GM12891 (cell line): Measurements from ENCODE around the gene ATP8A2.

Source experiments
- DNase-seq: peaks from one replicate; pipeline ENCODE4 v3.0.0; 2011; ENCODE audit warnings: low spot score; ENCODE audit not compliant: insufficient read length
- FAIRE-seq: peaks from 2 replicates; lab custom pipeline; 2011; peaks lifted over from hg19 to GRCh38; lab: Jason Lieb, UNC
- PAX5 ChIP-seq: IDR thresholded peaks from 2 replicates; pipeline ENCODE4 v1.6.1; 2011; ENCODE audit warnings: low read length, moderate library complexity, mild to moderate bottlenecking; ENCODE audit not compliant: insufficient read depth, severe bottlenecking
- POLR2A ChIP-seq: IDR thresholded peaks from 2 replicates; pipeline ENCODE4 v1.6.1; 2011; ENCODE audit warnings: low read depth, low read length, control low read depth
- POLR2AphosphoS5 ChIP-seq: IDR thresholded peaks from 2 replicates; pipeline ENCODE4 v1.6.1; 2011; ENCODE audit warnings: low read depth, low read length, control low read depth
- POU2F2 ChIP-seq: IDR thresholded peaks from 2 replicates; pipeline ENCODE4 v1.6.1; 2011; ENCODE audit warnings: low read depth, mild to moderate bottlenecking, control low read depth, low read length, moderate library complexity
- SPI1 ChIP-seq: IDR thresholded peaks from 2 replicates; pipeline ENCODE4 v1.6.1; 2011; ENCODE audit warnings: low read depth, low read length, control low read depth
- TAF1 ChIP-seq: IDR thresholded peaks from 2 replicates; pipeline ENCODE4 v1.6.1; 2011; ENCODE audit warnings: low read depth, low read length, control low read depth

The ATP8A2 gene

DNA sequence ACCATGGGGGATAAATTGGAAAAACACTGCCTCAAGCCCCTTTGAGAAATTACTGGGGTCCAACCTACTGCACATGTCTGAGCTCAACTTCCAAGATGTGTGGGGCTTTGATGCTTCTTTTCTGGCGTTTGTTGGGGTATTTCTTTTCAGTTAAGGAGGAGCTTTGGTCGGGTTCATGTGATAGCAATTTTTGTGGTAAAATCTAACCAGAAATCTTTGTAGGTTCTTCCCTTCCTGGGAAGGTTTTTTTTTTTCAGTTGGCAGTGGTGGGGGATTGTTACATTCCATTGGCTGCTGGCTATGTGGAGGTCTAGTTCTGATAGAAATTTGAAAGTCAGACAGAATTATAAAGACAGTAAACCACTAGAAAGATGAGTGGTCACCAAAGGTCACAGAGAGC lies 327.8 kb downstream of the ATP8A2 start:
- FAIRE-seq (no peak), DNase-seq (no peak)
- TF ChIP-seq SPI1, result no peak
- no peak for TF ChIP-seq POLR2A
- no peak for TF ChIP-seq POU2F2
- no peak for TF ChIP-seq POLR2AphosphoS5
- no peak for TF ChIP-seq TAF1

DNA sequence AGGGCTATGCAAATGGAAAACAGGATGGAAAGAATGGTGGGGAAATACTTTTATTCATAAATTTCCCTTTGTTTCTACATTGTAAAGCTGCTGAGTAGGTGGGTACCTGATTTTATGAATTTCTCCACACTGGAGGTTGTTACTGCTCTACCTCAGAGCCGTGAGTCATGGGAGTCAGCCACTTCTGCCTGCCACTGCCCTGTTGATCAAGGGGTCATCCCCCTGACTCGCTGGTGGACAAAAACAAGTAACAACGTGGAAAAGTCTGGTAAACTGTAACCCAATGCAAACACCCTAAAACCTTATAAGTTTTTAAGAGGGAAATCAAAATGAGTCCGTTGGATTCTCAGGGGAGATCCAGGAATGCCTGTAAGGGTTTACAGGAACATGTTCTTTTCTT lies 329.5 kb downstream of the ATP8A2 start:
- no peak for FAIRE-seq
- no peak for TF ChIP-seq TAF1
- no peak for TF ChIP-seq SPI1
- TF ChIP-seq PAX5, result no peak
- no peak for TF ChIP-seq POU2F2
- TF ChIP-seq POLR2A, result no peak
- no peak for TF ChIP-seq POLR2AphosphoS5
- no peak for DNase-seq

- FAIRE-seq (no peak), DNase-seq (no peak)
- no peak for TF ChIP-seq SPI1
- TF ChIP-seq PAX5, result no peak
- TF ChIP-seq POLR2AphosphoS5, result no peak
- no peak for TF ChIP-seq TAF1
- no peak for TF ChIP-seq POLR2A
Observed at GRCh38 chr13:25702386-25702785, 330.6 kb downstream of the ATP8A2 start.

DNA sequence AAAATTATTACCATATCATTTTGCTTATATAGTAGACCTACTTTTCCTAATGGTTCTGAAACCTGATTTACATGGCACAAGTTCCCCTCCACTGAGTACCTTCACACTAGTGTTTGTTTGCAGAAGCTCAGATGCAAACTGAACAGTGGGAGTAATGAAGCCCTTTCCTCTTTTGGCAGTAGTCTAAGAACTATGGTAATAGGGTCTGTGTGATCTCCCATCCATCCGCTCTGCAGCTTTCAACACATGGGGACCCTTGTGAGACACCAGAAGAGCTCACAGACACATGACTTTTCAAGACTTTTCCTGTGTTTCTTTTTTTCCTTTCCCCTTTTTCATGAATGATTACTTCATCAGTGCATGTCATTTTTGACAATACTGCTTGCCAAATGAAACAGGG lies 336.0 kb downstream of the ATP8A2 start:
- TF ChIP-seq POU2F2 (no peak), POLR2AphosphoS5 (no peak), SPI1 (no peak), TAF1 (no peak), POLR2A (no peak), PAX5 (no peak)
- FAIRE-seq (no peak), DNase-seq (no peak)

- DNase-seq (no peak), FAIRE-seq (no peak)
- TF ChIP-seq POLR2AphosphoS5 (no peak), TAF1 (no peak), POLR2A (no peak), PAX5 (no peak), SPI1 (no peak), POU2F2 (no peak)
Observed at GRCh38 chr13:25708268-25708667, 336.5 kb downstream of the ATP8A2 start.

GRCh38 chr13:25709088-25709487 lies 337.3 kb downstream of the ATP8A2 start:
- DNase-seq (no peak), FAIRE-seq (no peak)
- no peak for TF ChIP-seq POLR2A
- no peak for TF ChIP-seq POU2F2
- no peak for TF ChIP-seq PAX5
- TF ChIP-seq POLR2AphosphoS5, result no peak
- no peak for TF ChIP-seq SPI1
- TF ChIP-seq TAF1, result no peak

GRCh38 chr13:25715760-25716159 lies 344.0 kb downstream of the ATP8A2 start:
- no peak for FAIRE-seq
- no peak for DNase-seq
- TF ChIP-seq TAF1, result no peak

DNA sequence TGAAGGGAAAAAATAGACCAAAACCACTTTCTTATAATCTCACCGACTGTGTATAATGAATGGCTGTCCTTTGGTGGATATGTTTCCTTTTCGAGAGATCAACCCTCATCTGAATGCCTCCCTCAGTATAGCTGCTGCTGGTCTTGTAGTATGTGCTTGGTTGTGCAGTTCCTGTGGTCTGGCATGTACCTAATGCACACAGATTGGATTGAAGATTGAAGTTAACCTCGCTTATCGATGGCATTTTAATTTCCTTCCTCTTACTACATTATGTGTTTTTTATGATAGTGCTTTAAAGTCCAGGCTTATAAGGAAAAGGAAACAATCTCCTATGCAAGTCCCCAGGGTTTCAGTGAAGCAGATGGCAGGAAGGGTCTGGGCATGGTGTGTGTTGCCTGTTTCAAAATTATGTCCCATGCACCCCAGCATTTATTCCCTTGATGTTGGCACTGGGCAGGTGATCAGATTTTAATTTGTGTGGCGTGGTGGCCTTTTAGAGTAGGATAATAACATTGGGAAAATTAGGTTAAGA lies 346.0 kb downstream of the ATP8A2 start:
- no peak for DNase-seq
- FAIRE-seq, result no peak
- TF ChIP-seq PAX5 (no peak), TAF1 (no peak), POLR2A (no peak), POU2F2 (no peak), SPI1 (no peak)

GRCh38 chr13:25719666-25720065 lies 347.9 kb downstream of the ATP8A2 start:
- no peak for FAIRE-seq
- DNase-seq, result no peak
- no peak for TF ChIP-seq POU2F2
- TF ChIP-seq POLR2A, result no peak
- TF ChIP-seq PAX5, result no peak
- TF ChIP-seq TAF1, result no peak
- no peak for TF ChIP-seq POLR2AphosphoS5
- no peak for TF ChIP-seq SPI1

DNA sequence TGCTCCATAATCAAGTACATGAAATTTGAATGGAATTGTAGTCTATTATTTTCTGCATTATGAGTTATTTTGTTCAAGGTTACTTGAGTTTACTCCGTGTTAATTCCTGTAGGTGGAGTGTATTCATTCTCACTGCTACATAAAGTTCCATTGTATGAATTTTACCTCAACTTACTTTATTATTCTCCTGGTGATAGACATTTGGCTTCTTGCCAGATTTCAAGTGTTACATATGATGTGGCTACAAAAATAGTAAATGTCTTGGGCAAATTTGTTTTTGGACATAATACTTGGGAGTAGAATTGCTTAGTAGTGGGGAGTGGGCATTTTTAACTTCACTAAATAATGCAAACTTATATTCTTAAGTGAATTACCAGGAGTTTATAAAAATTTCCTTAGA lies 351.1 kb downstream of the ATP8A2 start:
- DNase-seq, result no peak
- TF ChIP-seq POLR2A, result no peak
- no peak for TF ChIP-seq PAX5
- no peak for TF ChIP-seq POU2F2
- no peak for TF ChIP-seq SPI1
- no peak for TF ChIP-seq TAF1
- no peak for TF ChIP-seq POLR2AphosphoS5
- FAIRE-seq, result no peak
